ENCODE data around the gene DVL1.

The DVL1 gene

GRCh38 chr1:1296070-1297061 is 52.9 kb downstream of the DVL1 start:
- no peak overlapping the region for H3K4me3 ChIP-seq (replicated peaks; ENCODE audit: low read depth, low read length)
- no peak for TF ChIP-seq CTCF (IDR thresholded peaks at IDR 0.05; ENCODE audit: low read depth, low read length, missing control alignments)

GRCh38 chr1:1295154-1295923 is 53.9 kb downstream of the DVL1 start:
- DNase-seq (ENCODE audit: extremely low read depth, low read depth): no peak
- no peak for TF ChIP-seq CTCF (IDR thresholded peaks at IDR 0.05; ENCODE audit: low read depth, low read length, missing control alignments)
- H3K4me3 ChIP-seq (replicated peaks; ENCODE audit: low read depth, low read length): no peak overlapping the region

More at GRCh38 chr1:1296070-1297061, 52.9 kb downstream of the DVL1 start:
- no peak for DNase-seq (ENCODE audit: extremely low read depth, low read depth)

GRCh38 chr1:1294250-1294890 is 54.8 kb downstream of the DVL1 start:
- TF ChIP-seq CTCF (IDR thresholded peaks at IDR 0.05; ENCODE audit: low read depth, low read length, missing control alignments): no peak
- H3K4me3 ChIP-seq (replicated peaks; ENCODE audit: low read depth, low read length): no peak overlapping the region
- DNase-seq (ENCODE audit: extremely low read depth, low read depth): no peak

- H3K4me3 ChIP-seq (replicated peaks; ENCODE audit: low read depth, low read length): no peak overlapping the region
- no peak for TF ChIP-seq CTCF (IDR thresholded peaks at IDR 0.05; ENCODE audit: low read depth, low read length, missing control alignments)
- DNase-seq (ENCODE audit: extremely low read depth, low read depth): no peak
Measured at GRCh38 chr1:1293263-1294249, 55.7 kb downstream of the DVL1 start.

- no peak for DNase-seq (ENCODE audit: extremely low read depth, low read depth)
- no peak for TF ChIP-seq CTCF (IDR thresholded peaks at IDR 0.05; ENCODE audit: low read depth, low read length, missing control alignments)
- no peak overlapping the region for H3K4me3 ChIP-seq (replicated peaks; ENCODE audit: low read depth, low read length)
Measured at GRCh38 chr1:1292851-1293250, 56.4 kb downstream of the DVL1 start.

GRCh38 chr1:1292442-1292779 is 56.8 kb downstream of the DVL1 start:
- no peak overlapping the region for H3K4me3 ChIP-seq (replicated peaks; ENCODE audit: low read depth, low read length)
- no peak for DNase-seq (ENCODE audit: extremely low read depth, low read depth)
- no peak for TF ChIP-seq CTCF (IDR thresholded peaks at IDR 0.05; ENCODE audit: low read depth, low read length, missing control alignments)

Measured in HFF-Myc (cell line).